GM21723 (cell line): ENCODE data around the gene C16orf54.
"Not testable (repeated sequence)": the region's sequence is repeated elsewhere in the genome, so short reads cannot be mapped to it uniquely, and the experiment has no call there.

Experiments used
- ATAC-seq: cut with Tn5 transposase; IDR thresholded peaks from one replicate; pipeline ENCODE4 v1.9.1; 2021; ENCODE audit warnings: mild to moderate bottlenecking, moderate library complexity; ENCODE audit not compliant: unreplicated experiment

The C16orf54 gene

GRCh38 chr16:29743475-29743826, 2.3 kb downstream of the C16orf54 start:
- ATAC-seq, result no peak

- no peak for ATAC-seq
These were observed 3.0 kb downstream of the C16orf54 start for GRCh38 chr16:29742683-29743275.

GRCh38 chr16:29740630-29741015, 5.2 kb downstream of the C16orf54 start:
- ATAC-seq, result not testable (repeated sequence)

- not testable (repeated sequence) for ATAC-seq
These were observed 5.7 kb downstream of the C16orf54 start for GRCh38 chr16:29739927-29740629.

GRCh38 chr16:29738514-29738913, 7.3 kb downstream of the C16orf54 start:
- peak; percentile 62 for ATAC-seq

- ATAC-seq, result no peak
These were observed 8.1 kb downstream of the C16orf54 start for GRCh38 chr16:29737713-29738112.

GRCh38 chr16:29736764-29737163, 9.0 kb downstream of the C16orf54 start:
- ATAC-seq, result no peak

GRCh38 chr16:29736112-29736511, 9.7 kb downstream of the C16orf54 start:
- ATAC-seq, result no peak

GRCh38 chr16:29734786-29735185, 11.0 kb downstream of the C16orf54 start:
- no peak for ATAC-seq

GRCh38 chr16:29731768-29732601, 13.8 kb downstream of the C16orf54 start:
- peak; percentile 71 for ATAC-seq

GRCh38 chr16:29730649-29731048, 15.1 kb downstream of the C16orf54 start:
- ATAC-seq, result no peak

- ATAC-seq, result no peak
These were observed 16.7 kb downstream of the C16orf54 start for GRCh38 chr16:29729116-29729521.

- no peak for ATAC-seq
These were observed 18.3 kb downstream of the C16orf54 start for GRCh38 chr16:29727452-29727851.

GRCh38 chr16:29726845-29727377, 18.9 kb downstream of the C16orf54 start:
- ATAC-seq, result no peak

- not testable (repeated sequence) for ATAC-seq
These were observed 24.5 kb downstream of the C16orf54 start for GRCh38 chr16:29721167-29721879.

- no peak for ATAC-seq
These were observed 25.1 kb downstream of the C16orf54 start for GRCh38 chr16:29720703-29721102.

GRCh38 chr16:29719063-29719462, 26.7 kb downstream of the C16orf54 start:
- no peak for ATAC-seq

GRCh38 chr16:29717113-29717512, 28.7 kb downstream of the C16orf54 start:
- no peak for ATAC-seq

GRCh38 chr16:29714972-29715371, 30.8 kb downstream of the C16orf54 start:
- no peak for ATAC-seq

GRCh38 chr16:29714396-29714795, 31.4 kb downstream of the C16orf54 start:
- ATAC-seq, result no peak

- no peak for ATAC-seq
These were observed 33.0 kb downstream of the C16orf54 start for GRCh38 chr16:29712809-29713208.
